Fibroblast of the aortic adventitia (primary cell): ENCODE measurements around the gene BATF3. TPM values are rescaled to one million over a fixed set of nuclear protein-coding genes. Genes with fewer than 3 reads are reported as not detected.

Source experiments
- DNase-seq: peaks from one replicate; pipeline ENCODE4 v3.0.0-alpha.2; 2010; ENCODE audit warnings: low read depth
- H3K4me3 ChIP-seq: 2 replicates; pipeline ENCODE4 v1.5.1; 2011; ENCODE audit warnings: low read depth, mild to moderate bottlenecking, control low read depth, low read length, moderate library complexity
- CTCF ChIP-seq: IDR thresholded peaks from 2 replicates; pipeline ENCODE4 v1.5.1; 2011; ENCODE audit warnings: mild to moderate bottlenecking, low read length, control low read depth, inconsistent platforms; ENCODE audit not compliant: insufficient read depth
- total RNA-seq: library from RNA; depleted of rRNA; stranded (reverse); fragments of >200 nt; gene quantifications from 2 replicates; pipeline ENCODE4 v1.2.3, GENCODE V29; 2012; ENCODE audit warnings: low replicate concordance

BATF3 gene
- total RNA-seq, 1 donor: 4.8 TPM

- no peak for TF ChIP-seq CTCF
- no peak for DNase-seq
- H3K4me3 ChIP-seq: peak overlapping the region; percentile 60
These were observed 1.1 kb downstream of the BATF3 start for GRCh38 chr1:212698467-212699103.

DNA sequence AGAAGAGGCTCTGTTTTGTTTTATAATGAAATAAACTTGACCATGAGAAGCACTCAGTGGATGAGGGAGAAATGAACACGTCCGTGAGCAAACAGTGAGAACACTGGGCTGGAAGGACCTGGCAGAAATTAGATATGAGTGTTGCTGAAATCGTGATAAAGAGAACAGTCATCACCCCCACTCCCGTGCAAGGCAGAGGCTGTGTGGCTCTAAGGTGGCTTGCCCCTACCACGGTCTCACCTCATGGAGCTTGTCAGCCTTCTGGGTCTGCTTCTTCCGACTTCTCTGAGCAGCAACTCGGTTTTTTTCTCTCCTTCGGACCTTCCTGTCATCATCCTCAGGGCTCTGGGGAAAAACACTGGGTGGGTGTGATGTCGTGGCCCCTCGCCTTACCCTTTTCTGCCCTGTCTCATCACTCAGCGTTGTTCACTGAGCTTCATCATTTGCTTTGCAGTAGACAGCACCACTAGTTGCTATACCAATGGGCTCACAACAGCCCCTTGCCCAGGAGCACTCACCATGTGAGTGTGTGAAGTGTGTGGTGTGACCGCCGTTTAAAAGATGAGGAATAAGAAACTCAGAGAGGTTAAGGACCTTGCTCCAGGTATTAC is 2.8 kb downstream of the BATF3 start:
- no peak for DNase-seq
- no peak for TF ChIP-seq CTCF
- no peak overlapping the region for H3K4me3 ChIP-seq

DNA sequence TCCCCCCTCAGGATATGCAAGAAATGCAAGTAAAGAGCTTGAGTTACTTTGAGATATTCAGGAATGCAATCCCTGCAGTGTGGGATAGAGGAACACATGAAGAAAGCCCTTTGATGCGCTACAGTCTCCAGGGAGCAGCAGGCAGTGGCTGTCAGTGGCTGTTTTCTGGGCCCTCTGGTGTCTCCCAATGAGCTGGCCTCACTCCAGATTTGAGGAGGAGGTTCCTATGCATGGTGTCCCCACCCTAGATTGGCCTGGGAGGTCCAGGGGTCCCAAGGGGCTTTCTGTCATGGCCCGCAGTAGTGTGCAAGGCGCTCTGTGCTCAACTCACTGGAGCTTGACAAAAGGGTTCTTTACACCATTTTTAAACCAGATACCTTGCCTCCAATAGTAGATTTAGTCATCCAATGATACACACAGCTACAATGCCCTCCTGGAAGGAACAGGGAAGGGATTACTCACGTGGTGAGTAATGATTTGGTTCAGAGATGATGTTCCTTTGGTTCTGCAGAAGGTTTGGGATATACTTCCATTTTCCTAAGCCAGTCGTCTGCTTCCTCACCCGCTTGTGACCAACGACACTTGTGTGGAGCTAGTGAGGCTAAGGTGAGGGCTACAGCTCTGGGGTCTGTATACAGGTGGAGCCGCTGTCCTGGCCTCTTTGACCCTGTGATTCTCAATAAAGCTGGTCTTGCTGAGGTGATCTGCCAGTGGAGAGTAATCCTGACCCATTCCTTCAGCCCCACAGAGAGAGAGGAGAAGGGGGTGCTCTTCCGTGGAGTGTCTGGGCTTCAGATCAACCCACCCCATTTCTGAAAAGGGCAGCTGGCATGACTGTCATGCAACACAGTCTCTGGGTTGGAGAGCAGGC is 6.6 kb downstream of the BATF3 start:
- H3K4me3 ChIP-seq: no peak overlapping the region
- no peak for TF ChIP-seq CTCF
- peak; percentile 56 for DNase-seq

DNA sequence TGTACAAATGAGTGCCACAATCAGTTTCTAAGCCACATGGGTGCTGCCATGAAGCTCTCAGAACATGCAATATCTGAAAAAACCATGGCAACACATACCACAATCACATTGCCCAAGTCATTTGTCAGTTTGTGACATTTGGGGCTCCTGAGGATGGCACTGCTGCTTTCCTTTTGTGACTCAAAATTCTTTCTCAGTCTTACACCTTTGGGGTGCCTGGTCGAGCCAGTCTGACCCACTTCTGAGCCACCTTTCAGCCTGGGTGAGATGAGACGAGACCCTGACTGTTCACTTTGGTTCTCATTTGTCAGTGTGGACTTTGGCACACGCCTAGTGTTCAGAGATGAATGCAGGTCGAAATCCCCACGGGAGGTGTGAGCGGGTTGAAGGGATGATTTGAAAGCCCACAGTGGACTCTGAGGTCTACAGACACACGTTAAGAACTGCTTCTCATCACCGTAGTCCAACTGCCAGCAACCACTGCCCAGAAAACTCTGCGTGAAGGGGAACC is 8.0 kb downstream of the BATF3 start:
- H3K4me3 ChIP-seq: no peak overlapping the region
- no peak for DNase-seq
- no peak for TF ChIP-seq CTCF

GRCh38 chr1:212690816-212691403 is 8.7 kb downstream of the BATF3 start:
- DNase-seq: no peak
- no peak for TF ChIP-seq CTCF
- H3K4me3 ChIP-seq: no peak overlapping the region

GRCh38 chr1:212689758-212690529 is 9.7 kb downstream of the BATF3 start:
- no peak for TF ChIP-seq CTCF
- no peak overlapping the region for H3K4me3 ChIP-seq
- no peak for DNase-seq
